ENCODE results near the gene EAF1.
"Not testable (repeated sequence)": the region's sequence is repeated elsewhere in the genome, so short reads cannot be mapped to it uniquely, and the experiment has no call there.

EAF1 gene

DNA sequence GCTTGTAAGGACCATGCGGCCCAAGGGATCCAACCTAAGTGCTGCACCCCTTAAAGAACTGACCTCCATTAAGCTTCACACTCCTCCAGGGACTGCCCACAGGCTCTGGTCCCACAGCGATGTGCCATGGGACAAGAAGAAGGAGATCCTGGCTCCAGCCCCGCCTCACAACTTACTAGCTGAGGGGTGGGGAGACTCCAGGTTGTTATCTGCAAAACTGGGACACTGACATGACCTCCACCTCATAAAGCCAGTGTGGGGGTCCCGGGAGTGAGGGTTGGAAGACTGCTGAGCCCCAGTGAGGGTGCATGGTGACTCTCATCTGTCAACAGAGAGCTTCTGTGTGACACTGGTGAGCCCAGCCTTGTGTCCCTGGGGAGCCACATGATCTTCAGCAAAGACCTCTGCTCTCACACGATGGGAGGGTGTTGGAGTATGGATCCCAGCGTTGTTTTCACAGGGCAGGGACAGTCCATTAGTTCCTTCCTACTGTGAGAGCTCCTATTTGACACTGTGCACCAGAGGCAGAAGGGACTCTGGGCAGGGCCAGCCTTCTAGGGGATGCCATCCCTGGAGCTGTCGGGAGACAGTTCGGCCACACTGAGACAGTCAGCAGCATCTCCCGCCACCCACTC lies 26.7 kb downstream of the EAF1 start:
- DNase-seq (no peak), ATAC-seq (no peak)
- no peaks in the 10 kb centered on the region for H3K4me1 Mint-ChIP-seq
- H3K27ac Mint-ChIP-seq: no peak overlapping the region
- H3K4me3 Mint-ChIP-seq: no peak overlapping the region
- H3K9me3 Mint-ChIP-seq: peaks cover 0 to 4% of the 10 kb centered on the region in 2 donors
- H3K27me3 Mint-ChIP-seq: no peaks in the 10 kb centered on the region

DNA sequence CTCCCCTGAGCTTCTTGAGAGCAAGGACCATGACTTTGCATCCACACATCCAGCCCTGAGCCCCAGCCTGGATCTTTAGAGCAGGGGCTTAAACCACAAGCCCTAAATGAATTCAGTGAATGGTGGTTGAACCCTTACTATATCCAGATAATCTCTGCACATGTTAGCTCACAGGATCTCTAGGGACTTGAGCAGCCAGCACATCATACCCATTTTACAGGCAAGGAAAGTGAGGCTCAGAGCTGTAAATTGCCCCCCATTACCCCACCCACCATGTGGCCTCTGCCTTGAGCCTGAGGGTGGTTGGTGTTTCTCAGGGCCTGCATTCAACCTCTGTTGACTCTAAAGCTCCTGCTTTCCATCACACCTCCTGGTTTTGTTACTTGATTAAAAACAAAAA lies 27.6 kb downstream of the EAF1 start:
- H3K4me3 Mint-ChIP-seq: no peak overlapping the region

DNA sequence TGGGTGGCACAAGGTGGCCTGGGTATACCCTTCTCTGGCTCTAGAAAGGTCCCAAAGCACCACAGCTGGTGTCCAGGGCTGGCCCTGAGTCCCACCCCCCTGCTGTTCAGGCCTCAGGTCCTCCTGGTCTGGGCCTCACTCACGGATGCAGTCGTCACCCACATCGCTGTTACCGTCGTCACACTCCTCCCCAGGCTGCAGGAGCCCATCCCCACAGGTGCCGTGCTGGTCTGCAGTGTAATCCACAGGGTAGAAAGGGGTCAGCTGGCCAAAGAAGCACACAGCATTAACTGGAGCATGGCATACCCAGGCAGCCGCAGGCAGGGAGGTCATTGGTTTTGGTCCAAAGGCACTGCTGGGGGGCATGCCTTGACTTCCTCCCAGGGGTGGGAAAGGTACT lies 28.4 kb downstream of the EAF1 start:
- Mint-ChIP-seq H3K27ac (no peak overlapping the region), H3K27me3 (no peaks in the 10 kb centered on the region), H3K4me1 (peaks cover 6% of the 10 kb centered on the region), H3K9me3 (peaks cover 0 to 4% of the 10 kb centered on the region in 2 donors), H3K4me3 (no peak overlapping the region)
- no peak for ATAC-seq
- DNase-seq: no peak

More for the DNA sequence above, 27.6 kb downstream of the EAF1 start:
- H3K9me3 Mint-ChIP-seq: peaks cover 0 to 4% of the 10 kb centered on the region in 2 donors
- H3K27ac Mint-ChIP-seq: no peak overlapping the region
- DNase-seq: no peak
- no peaks in the 10 kb centered on the region for H3K4me1 Mint-ChIP-seq
- no peaks in the 10 kb centered on the region for H3K27me3 Mint-ChIP-seq
- ATAC-seq: no peak

DNA sequence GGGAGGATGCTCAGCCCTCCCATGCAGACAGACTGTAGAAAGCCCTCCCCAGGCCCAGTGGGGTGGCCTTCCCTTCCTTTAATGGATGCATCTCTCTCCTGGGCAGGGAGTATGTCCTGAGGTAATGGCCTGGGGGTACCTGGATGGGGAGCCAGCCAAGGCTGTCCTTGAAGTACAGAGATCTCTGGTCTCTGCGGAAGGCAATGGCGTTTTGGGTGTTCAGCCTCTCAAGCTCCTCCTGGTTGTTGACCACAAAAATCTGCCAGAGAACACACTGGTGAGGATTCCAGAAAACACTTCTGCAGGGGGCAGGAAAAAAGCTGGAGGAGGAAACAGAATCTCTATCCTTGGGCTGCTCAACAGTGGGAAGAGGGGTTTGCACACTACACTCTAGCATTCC lies 28.9 kb downstream of the EAF1 start:
- peaks cover 0 to 4% of the 10 kb centered on the region in 2 donors for H3K9me3 Mint-ChIP-seq
- no peak overlapping the region for H3K27ac Mint-ChIP-seq
- peaks cover 11% of the 10 kb centered on the region for H3K4me1 Mint-ChIP-seq
- ATAC-seq (no peak), DNase-seq (no peak)
- no peak overlapping the region for H3K4me3 Mint-ChIP-seq
- no peaks in the 10 kb centered on the region for H3K27me3 Mint-ChIP-seq

DNA sequence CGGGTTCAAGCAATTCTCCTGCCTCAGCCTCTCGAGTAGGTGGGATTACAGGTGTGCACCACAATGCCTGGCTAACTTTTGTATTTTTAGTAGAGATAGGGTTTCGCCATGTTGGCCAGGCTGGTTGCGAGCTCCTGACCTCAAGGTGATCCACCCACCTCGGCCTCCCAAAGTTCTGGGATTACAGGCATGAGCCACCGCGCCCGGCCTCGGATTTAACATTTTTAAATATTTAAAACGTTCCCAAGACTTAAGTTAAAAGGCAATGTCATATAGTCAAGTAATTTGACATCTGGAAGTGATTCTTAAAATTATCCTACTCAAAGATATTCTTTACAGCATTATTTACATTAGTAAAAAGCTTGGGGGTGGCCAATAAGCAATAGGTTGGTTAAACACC lies 29.5 kb downstream of the EAF1 start:
- not testable (repeated sequence) for ATAC-seq, H3K4me3 Mint-ChIP-seq, H3K27me3 Mint-ChIP-seq, DNase-seq, H3K9me3 Mint-ChIP-seq, H3K27ac Mint-ChIP-seq
- H3K4me1 Mint-ChIP-seq: peaks cover 16% of the 10 kb centered on the region

DNA sequence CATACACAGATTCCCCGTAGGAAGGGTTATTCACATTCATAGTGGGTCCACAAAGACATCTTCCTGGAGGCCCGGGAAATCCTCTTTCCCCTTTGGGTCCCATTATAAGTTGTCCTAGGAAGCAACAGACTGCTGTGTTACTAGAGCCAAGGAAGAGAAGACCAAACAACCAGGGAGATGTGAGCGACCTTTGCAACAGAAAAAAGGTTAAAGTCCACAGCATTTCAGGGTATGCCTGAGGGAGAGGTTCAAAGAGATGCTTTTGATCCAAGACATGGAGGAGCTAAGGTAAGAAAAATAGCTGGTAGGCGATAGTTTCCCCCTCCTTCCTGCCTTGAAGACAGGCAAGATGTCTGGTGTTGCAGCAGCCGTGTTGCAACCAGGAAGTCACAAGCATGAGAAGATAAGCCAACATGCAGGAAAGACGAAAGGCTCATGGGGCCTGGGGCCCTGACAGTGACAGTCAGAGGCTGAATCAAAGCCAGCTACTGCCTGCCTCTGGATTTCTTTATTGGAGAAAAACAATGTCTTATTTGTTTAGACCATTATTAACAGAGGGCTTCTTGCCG lies 30.9 kb downstream of the EAF1 start:
- Mint-ChIP-seq H3K27ac (no peak overlapping the region), H3K4me3 (no peak overlapping the region), H3K9me3 (peaks cover 0 to 4% of the 10 kb centered on the region in 2 donors), H3K27me3 (no peaks in the 10 kb centered on the region), H3K4me1 (peaks cover 27% of the 10 kb centered on the region)
- DNase-seq: no peak
- ATAC-seq: no peak

DNA sequence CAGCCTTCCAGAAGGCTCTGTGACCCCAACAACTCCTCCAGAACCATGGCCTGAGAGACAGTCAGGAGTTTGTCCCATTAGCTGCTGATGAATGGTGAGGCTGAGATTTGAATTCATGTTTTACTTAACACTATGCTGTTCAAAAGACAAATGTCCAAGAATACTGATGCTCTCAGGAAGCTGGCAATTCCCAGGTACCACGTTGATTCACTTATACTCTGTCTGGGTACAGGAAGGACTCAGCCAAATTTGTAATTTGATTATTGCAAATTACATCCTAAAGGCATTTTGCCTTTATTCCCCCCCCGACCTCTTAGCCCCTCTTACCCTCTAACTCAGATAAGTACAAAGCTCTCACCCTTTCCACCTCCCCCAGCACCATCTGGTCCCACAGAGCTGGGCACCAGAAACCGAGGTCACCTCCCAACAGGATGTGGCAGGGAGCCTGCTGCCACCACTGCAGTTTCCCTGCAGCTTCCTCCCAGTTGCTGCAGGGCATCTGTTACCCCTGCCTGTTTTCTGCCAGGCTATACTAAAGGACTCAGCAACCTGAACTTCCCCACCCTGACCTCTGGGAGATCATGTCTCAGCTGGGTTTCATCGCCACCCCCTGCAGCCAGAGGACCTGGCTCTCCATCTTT lies 33.6 kb downstream of the EAF1 start:
- H3K4me1 Mint-ChIP-seq: peaks cover 27% of the 10 kb centered on the region
- DNase-seq: no peak
- no peaks in the 10 kb centered on the region for H3K27me3 Mint-ChIP-seq
- H3K4me3 Mint-ChIP-seq: no peak overlapping the region
- peak; percentile 52 for ATAC-seq
- H3K27ac Mint-ChIP-seq: peak overlapping the region; percentile 52 to 83
- H3K9me3 Mint-ChIP-seq: peaks cover 0 to 4% of the 10 kb centered on the region in 2 donors

DNA sequence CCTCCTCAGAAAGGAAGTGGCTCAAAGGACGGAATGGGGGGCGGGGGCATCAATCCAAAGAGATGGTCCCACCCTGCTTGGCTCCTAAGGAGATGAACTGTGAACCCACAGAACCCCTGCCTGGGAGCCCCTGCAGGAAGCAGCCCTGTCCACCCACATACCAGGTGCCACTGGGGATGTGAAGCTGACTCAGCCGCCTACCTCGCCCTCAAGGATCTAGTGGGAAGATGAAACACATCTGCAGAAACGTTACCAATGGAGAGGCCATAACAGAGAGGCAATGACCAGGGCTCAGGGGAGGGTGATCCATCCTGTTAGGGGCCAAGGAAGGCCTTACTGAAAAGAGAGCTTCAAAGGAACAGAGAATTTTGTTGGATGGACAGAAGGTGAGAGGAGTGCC lies 35.1 kb downstream of the EAF1 start:
- H3K27ac Mint-ChIP-seq: peak overlapping the region in 1 of 2 donors; percentile 36
- ATAC-seq: no peak

DNA sequence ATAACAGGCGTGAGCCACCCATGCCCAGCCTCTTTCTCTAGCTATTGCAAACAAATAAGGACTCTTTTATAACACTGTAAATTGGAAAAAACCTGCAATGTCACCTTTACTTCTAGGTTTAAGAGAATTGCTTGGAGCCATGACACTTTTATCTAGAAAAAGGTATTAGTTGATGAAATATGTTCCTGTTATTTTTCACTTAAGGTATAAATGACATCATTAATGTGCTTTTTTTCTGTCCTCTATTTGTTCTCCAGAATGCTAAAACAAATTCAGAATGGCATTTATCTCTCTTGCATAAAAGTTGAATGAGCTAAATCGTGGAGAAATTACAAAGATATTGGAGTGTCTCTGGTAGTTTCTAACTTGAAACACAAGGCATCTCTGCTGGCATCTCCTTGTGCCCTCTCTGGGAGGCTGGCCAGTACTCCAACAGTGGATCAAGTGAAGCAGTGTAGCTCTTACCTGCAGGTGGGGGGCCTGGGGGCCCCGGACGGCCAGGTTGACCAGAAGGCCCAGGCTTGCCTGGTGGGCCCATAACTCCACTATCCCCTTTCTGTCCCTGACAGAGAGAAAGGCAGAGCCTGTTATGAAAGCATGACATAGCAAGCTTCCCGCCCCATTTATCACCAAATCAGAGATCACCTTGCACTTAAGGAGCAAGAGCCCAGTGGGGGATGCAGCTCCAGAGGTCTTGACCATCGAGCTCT lies 38.6 kb downstream of the EAF1 start:
- no peaks in the 10 kb centered on the region for H3K27me3 Mint-ChIP-seq
- no peak overlapping the region for H3K4me3 Mint-ChIP-seq
- no peaks in the 10 kb centered on the region for H3K9me3 Mint-ChIP-seq
- H3K27ac Mint-ChIP-seq: no peak overlapping the region
- ATAC-seq (no peak), DNase-seq (no peak)
- peaks cover 24% of the 10 kb centered on the region for H3K4me1 Mint-ChIP-seq

More for the DNA sequence above, 35.1 kb downstream of the EAF1 start:
- H3K4me1 Mint-ChIP-seq: peaks cover 28% of the 10 kb centered on the region
- peaks cover 0 to 4% of the 10 kb centered on the region in 2 donors for H3K9me3 Mint-ChIP-seq
- DNase-seq: no peak
- H3K4me3 Mint-ChIP-seq: peak overlapping the region in 1 of 2 donors; percentile 14
- H3K27me3 Mint-ChIP-seq: no peaks in the 10 kb centered on the region

DNA sequence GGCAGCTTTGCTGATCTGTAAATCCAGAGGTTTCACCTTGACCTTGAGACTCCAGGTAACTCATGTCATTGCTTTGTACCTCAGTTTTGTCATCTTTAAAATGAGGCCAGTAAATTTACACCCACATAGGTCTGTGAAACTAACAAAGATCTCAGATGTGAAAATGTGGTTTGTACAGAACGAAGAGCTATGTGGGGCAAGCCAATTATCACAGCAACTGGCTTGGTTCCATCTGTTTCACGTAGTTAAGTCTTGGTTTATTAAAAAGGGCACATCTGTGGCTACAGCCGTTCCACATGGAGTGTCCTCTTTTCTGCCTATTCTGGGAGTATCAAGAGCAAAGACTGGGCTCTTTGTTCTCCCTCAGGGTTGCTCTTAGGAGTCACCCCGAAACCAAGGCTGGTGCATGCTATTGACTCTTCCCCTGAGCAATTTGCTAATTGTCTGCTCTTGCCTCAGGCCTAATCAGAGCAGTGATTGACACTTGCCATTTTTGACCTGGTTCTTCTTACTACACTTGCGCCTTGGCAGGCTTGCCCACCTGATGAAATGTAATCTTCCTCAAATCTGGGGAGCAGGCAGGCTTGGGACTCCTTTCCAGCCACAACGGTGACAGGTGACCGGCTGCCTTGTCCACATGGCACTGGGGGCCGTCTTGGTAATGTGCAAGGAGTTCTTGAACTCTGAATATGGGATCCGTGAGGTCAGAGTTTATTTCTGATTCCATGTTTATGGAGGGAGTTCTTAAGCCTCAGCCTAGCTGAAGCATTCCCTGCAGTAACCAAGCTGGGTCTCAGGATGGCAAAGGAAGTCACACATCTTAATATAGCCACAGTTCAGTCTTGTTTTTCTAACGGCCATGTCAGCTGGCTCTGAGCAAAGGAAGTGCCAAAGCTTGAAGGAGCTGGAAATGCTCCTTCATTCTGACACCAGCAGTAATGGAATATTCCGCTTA lies 40.1 kb downstream of the EAF1 start:
- no peak overlapping the region for H3K27ac Mint-ChIP-seq

DNA sequence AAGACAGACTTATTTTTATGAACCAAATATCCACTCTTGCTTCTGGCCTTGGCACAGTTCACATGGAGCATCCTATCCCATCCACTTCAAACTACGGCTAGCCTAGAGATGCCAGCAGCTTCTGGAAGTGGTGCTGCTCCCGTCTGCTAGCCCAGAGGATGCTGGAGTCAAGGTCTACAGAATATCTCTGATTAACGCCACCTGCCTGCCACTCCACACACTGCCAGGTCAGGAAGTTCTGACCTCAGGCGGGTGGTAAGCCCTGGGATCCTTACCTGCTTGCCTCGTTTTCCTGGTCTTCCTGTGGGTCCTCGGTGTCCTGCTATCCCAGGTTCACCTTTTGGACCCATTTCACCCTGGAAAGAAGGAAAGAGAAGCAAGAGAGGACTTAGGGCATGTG lies 42.9 kb downstream of the EAF1 start:
- no peak for DNase-seq
- Mint-ChIP-seq H3K9me3 (no peaks in the 10 kb centered on the region), H3K27me3 (no peaks in the 10 kb centered on the region), H3K27ac (no peak overlapping the region), H3K4me1 (peaks cover 6% of the 10 kb centered on the region), H3K4me3 (no peak overlapping the region)
- no peak for ATAC-seq

More for the DNA sequence above, 40.1 kb downstream of the EAF1 start:
- ATAC-seq (no peak), DNase-seq (no peak)
- Mint-ChIP-seq H3K9me3 (no peaks in the 10 kb centered on the region), H3K4me3 (no peak overlapping the region), H3K4me1 (peaks cover 11% of the 10 kb centered on the region), H3K27me3 (no peaks in the 10 kb centered on the region)

DNA sequence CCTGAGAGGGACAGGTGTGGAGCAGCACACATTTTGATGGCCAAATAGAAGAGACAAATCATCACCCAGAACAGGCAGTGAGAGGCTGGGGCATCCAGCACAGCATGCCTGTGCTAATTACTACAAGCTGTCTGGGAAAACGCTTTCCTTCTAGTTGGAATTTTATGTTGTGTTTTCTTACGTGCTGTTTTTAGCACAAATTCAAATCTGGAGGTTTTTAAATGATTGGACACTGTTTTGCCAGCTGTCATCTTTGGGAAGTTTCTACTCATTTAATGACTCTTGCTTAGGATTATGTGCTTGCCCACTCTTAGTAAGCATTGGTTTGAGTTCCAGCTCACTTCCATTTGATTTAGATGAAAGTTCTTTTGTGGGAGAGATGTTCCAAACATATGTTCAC lies 43.5 kb downstream of the EAF1 start:
- Mint-ChIP-seq H3K9me3 (no peaks in the 10 kb centered on the region), H3K27me3 (no peaks in the 10 kb centered on the region), H3K4me3 (no peak overlapping the region), H3K4me1 (peaks cover 6% of the 10 kb centered on the region), H3K27ac (no peak overlapping the region)
- ATAC-seq (no peak), DNase-seq (no peak)

DNA sequence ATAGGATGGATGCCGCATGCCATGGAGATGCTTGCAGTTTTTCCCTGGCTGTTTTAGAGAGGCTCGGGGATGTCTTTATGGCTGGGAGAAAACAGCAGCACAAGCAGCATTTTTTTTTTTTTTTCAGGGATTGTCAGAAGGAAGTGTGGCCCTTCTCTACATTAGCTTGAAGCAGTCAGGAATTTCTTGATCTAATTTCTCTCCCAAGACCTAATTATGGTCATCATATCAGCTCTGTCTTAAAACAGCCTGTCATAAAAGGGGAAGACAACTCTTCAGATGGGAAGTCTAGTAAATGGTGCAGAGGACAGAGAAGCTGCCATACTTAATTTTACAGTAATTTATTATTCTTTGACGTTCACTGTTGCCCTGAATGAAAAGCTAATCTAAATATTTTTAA lies 44.5 kb downstream of the EAF1 start:
- H3K27ac Mint-ChIP-seq: no peak overlapping the region
- no peak for DNase-seq
- peaks cover 6% of the 10 kb centered on the region for H3K4me1 Mint-ChIP-seq
- no peak for ATAC-seq
- no peak overlapping the region for H3K4me3 Mint-ChIP-seq
- no peaks in the 10 kb centered on the region for H3K27me3 Mint-ChIP-seq
- no peaks in the 10 kb centered on the region for H3K9me3 Mint-ChIP-seq

DNA sequence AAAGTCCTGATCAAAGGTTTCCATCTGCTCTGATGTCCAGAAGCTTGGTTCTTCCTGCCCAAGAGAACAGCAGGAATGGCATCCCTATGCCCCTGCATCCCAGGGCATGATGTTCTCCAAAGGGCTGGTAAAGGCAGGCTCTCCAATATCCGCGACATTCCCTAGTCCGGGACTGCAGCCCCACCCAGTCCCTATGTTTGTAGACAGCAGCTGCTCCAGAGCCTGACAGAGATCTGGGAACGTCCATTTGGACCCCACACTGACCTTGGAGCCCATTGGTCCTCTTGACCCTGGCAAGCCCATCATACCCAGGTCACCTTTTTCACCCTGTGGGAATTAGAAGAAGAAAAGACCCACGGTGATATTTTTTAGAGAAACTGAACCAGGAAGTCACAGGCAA lies 47.8 kb downstream of the EAF1 start:
- no peaks in the 10 kb centered on the region for H3K27me3 Mint-ChIP-seq
- no peaks in the 10 kb centered on the region for H3K9me3 Mint-ChIP-seq
- H3K27ac Mint-ChIP-seq: no peak overlapping the region
- ATAC-seq (no peak), DNase-seq (no peak)
- H3K4me1 Mint-ChIP-seq: no peaks in the 10 kb centered on the region
- H3K4me3 Mint-ChIP-seq: no peak overlapping the region

DNA sequence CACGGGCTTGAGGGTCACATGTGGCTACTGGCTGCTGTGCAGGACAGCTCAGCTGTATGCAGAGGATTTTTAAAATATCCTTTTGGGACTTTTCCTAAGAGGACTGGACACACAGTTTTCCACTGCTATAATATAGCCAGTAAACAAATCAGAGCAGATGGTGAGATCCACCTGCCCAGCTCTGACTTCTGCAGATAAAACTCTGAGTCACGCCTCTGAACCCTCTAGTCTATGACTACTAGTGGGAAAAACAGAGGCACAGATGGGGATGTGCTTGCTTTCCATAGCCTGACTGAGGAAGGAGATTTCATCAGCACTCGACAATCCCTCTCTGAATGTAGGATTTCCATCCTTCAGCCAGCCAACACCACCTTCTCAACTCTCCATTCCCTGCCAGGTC lies 49.0 kb downstream of the EAF1 start:
- H3K27me3 Mint-ChIP-seq: no peaks in the 10 kb centered on the region
- no peaks in the 10 kb centered on the region for H3K4me1 Mint-ChIP-seq
- no peak overlapping the region for H3K27ac Mint-ChIP-seq
- no peaks in the 10 kb centered on the region for H3K9me3 Mint-ChIP-seq
- ATAC-seq: no peak
- DNase-seq: no peak
- no peak overlapping the region for H3K4me3 Mint-ChIP-seq

All from stimulated activated naive CD8-positive, alpha-beta T cell treated with anti-CD3 and anti-CD28 coated beads, Interleukin-15, amount 100 ng/mL, for 72 hours (primary cell).